K562 (cell line): ENCODE results near the gene PNPO. TPM values are rescaled to one million over a fixed set of nuclear protein-coding genes. Genes with fewer than 3 reads are reported as not detected.
A peak's percentile ranks its signal among the peaks of the same experiment; 100 is the strongest.

Experiments used
- AFF4 ChIP-seq: sonication (generic); formaldehyde crosslinking; IDR thresholded peaks from 2 replicates; pipeline ENCODE4 v1.8.0; 2023; ENCODE audit warnings: mild to moderate bottlenecking, missing genetic modification reagents
- ATF4 ChIP-seq: fragments of 450-650 bp; formaldehyde crosslinking; IDR thresholded peaks from 2 replicates; pipeline ENCODE4 v1.4.0; 2022; ENCODE audit warnings: mild to moderate bottlenecking, moderate library complexity
- EP400 ChIP-seq: fragments of 450-650 bp; IDR thresholded peaks from 2 replicates; pipeline ENCODE4 v1.6.1; 2017; ENCODE audit warnings: antibody characterized with exemption, mild to moderate bottlenecking, moderate library complexity
- KLF16 ChIP-seq: IDR thresholded peaks from 2 replicates; pipeline ENCODE4 v1.6.1; 2016; ENCODE audit warnings: antibody characterized with exemption
- LARP7 ChIP-seq: fragments of 450-650 bp; IDR thresholded peaks from 2 replicates; pipeline ENCODE4 v1.6.1; 2016
- NFIC ChIP-seq: fragments of 450-650 bp; IDR thresholded peaks from 2 replicates; pipeline ENCODE4 v1.6.1; 2017; ENCODE audit warnings: mild to moderate bottlenecking, inconsistent platforms
- NKRF ChIP-seq: fragments of 450-650 bp; IDR thresholded peaks from 2 replicates; pipeline ENCODE4 v1.6.1; 2016; ENCODE audit warnings: borderline replicate concordance
- NR4A1 ChIP-seq, 2 experiments: fragments of 250-450 bp in 1 of 2; fragments of 450-650 bp in 1 of 2; sonication (Bioruptor Pico) in 1 of 2; IDR thresholded peaks; 2 replicates each; pipeline versions ENCODE4 v1.4.0 to v1.6.1; 2016 to 2020; ENCODE audit warnings: mild to moderate bottlenecking in 2 of 2, missing compliant biosample characterization in 1 of 2, missing genetic modification characterization in 1 of 2, moderate library complexity in 1 of 2
- RB1 ChIP-seq: fragments of 450-650 bp; IDR thresholded peaks from 2 replicates; pipeline ENCODE4 v1.6.1; 2017; ENCODE audit warnings: low read depth, mild to moderate bottlenecking
- RFX7 ChIP-seq: fragments of 250-450 bp; sonication (Bioruptor Pico); IDR thresholded peaks from 2 replicates; pipeline ENCODE4 v1.5.1; 2021; ENCODE audit warnings: mild to moderate bottlenecking
- SAP30 ChIP-seq: fragments of 200-600 bp; sonication (generic); IDR thresholded peaks from 2 replicates; pipeline ENCODE4 v1.6.1; 2012; ENCODE audit warnings: borderline replicate concordance, low read depth, mild to moderate bottlenecking, moderate library complexity, low read length, control low read depth, inconsistent platforms; ENCODE audit not compliant: insufficient read depth, poor library complexity, severe bottlenecking
- SNAPC5 ChIP-seq: fragments of 250-450 bp; sonication (Bioruptor Pico); IDR thresholded peaks from 2 replicates; pipeline ENCODE4 v1.8.0; 2021; ENCODE audit warnings: moderate library complexity, mild to moderate bottlenecking, inconsistent platforms
- USF1 ChIP-seq: sonication (generic); formaldehyde crosslinking; IDR thresholded peaks from 2 replicates; pipeline ENCODE4 v1.9.0; 2022; ENCODE audit warnings: mild to moderate bottlenecking, missing genetic modification reagents
- ZBTB26 ChIP-seq: fragments of 450-650 bp; formaldehyde crosslinking; IDR thresholded peaks from 2 replicates; pipeline ENCODE4 v1.4.0; 2022; ENCODE audit warnings: missing genetic modification characterization
- ZNF444 ChIP-seq: fragments of 250-450 bp; sonication (Bioruptor Pico); IDR thresholded peaks from 2 replicates; pipeline ENCODE4 v1.4.0; 2020; ENCODE audit warnings: mild to moderate bottlenecking, moderate library complexity
- ZNF79 ChIP-seq: fragments of 250-450 bp; sonication (Bioruptor Pico); IDR thresholded peaks from 2 replicates; pipeline ENCODE4 v1.4.0; 2020; ENCODE audit warnings: low read depth, mild to moderate bottlenecking, moderate library complexity
- polyA plus RNA-seq, 8 experiments: library from polyadenylated mRNA; depleted of rRNA in 4 of 8; stranded (reverse) in 5 of 8; unstranded in 3 of 8; fragments of >200 nt; fragmentation: Nextera tagmentation in 2 of 8; fragmentation: Illumina TruSeq in 1 of 8; extraction: Ambion mirVana in 2 of 8; extraction: Trizol in 1 of 8; gene quantifications; 2 replicates each; pipeline versions ENCODE4 v1.2.1 to v1.2.3, GENCODE V29; 2011 to 2014; ENCODE audit warnings: inconsistent platforms in 1 of 8, missing spikeins in 1 of 8
- total RNA-seq, 7 experiments: library from RNA; depleted of rRNA in 6 of 7; stranded (reverse); fragments of >200 nt in 6 of 7; fragmentation: Illumina TruSeq in 2 of 7; extraction: Trizol in 2 of 7; gene quantifications; 2 replicates each; pipeline versions ENCODE4 v1.2.1 to v1.2.3, GENCODE V29; 2011 to 2021; ENCODE audit warnings: low replicate concordance in 1 of 7

Gene PNPO
- total and polyA plus RNA-seq, 9 of the 15 experiments (the other 6 are each of a cell fraction or from before 2014, with no cell fraction given): 16.6 to 39.0 (median 27.4) TPM

- TF ChIP-seq NKRF (0 out of 2 replicates have a peak, but pooled peaks have one; percentile 42), RFX7 (CRISPR knock-in tag) (no peak), ATF4 (CRISPR knock-in tag) (0 out of 2 replicates have a peak, but pooled peaks have one; percentile 39), RB1 (0 out of 2 replicates have a peak, but pooled peaks have one; percentile 6), ZBTB26 (CRISPR knock-in tag) (no peak), ZNF79 (CRISPR knock-in tag) (no peak), AFF4 (peak; percentile 69; the same call in 1 of the 2 replicates), EP400 (no peak), NR4A1 (CRISPR knock-in tag; IDR thresholded peaks at IDR 0.05) (peak; percentile 66; the same call in 1 of the 2 replicates), NR4A1 (tag; IDR thresholded peaks at IDR 0.05) (no peak), KLF16 (no peak), ZNF444 (CRISPR knock-in tag) (0 out of 2 replicates have a peak, but pooled peaks have one; percentile 23), SAP30 (peak; percentile 50), SNAPC5 (CRISPR knock-in tag) (no peak), LARP7 (no peak), NFIC (no peak), USF1 (CRISPR knock-in tag) (no peak)
Measured at GRCh38 chr17:47895347-47895855, 46.0 kb upstream of the PNPO start (continued).
